ENCODE results near the gene YPEL1.
"Not testable (repeated sequence)": the region's sequence is repeated elsewhere in the genome, so short reads cannot be mapped to it uniquely, and the experiment has no call there.

Gene YPEL1

DNA sequence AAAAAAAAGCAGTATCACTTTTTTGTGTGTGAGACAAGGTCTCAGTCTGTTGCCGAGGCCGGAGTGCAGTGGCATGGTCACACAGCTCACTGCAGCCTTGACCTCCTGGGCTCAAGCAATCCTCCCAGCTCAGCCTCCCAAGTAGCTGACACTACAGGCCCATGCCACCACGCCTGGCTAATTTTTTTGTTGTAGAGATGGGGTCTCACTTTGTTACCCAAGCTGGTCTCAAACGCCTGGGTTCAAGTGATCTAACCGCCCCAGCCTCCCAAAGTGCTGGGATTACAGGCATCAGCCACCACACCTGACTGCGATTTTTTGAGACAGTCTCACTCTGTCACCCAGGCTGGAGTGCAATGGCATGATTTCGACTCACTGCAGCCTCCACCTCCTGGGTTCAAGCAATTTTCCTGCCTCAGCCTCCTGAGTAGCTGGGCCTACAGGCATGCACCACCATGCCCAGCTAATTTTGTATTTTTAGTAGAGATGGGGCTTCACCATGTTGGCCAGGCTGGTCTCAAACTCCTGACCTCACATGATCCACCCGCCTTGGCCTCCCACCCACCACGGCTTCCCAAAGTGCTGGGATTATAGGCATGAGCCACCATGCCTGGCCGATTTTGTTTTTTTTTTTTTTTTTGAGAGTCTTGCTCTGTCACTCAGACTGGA is 15.3 kb downstream of the YPEL1 start:
- not testable (repeated sequence) for DNase-seq

DNA sequence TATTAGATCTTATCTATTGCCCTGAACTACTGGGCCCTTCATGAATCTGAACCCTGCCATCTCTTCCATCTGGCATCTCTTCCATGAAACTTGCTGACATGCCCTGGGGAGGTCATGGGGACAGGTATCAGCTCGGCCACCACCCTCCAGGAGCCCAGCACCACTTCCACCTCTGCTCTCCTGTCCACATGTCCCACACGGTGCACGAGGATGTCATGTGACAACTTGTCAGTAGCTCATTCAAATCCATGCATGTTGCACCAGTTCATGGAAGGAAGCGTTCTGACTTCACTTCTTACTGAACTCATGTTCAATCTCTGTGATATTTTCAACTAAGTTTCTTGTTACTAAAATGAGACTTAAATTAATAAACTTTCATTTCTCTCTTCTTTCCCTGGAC is 16.6 kb downstream of the YPEL1 start:
- no peak for DNase-seq

DNA sequence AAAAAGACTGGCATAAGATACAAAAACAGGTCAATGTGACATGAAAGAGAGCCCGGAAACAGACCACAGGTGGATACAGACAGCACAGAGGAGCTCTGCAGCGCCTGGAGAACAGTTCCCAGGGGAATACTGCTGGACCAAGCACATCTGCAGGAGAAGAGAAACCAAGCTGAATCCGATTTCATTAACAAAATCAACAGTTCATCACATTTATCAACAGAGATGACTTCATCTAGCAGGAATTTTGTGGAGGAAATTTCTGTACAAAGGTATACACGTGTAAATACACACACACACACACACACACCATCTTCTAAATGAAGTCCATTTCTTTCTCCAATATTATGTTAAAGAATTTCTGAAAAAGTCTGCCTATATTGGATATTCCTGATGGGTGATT is 17.1 kb downstream of the YPEL1 start:
- DNase-seq: no peak

DNA sequence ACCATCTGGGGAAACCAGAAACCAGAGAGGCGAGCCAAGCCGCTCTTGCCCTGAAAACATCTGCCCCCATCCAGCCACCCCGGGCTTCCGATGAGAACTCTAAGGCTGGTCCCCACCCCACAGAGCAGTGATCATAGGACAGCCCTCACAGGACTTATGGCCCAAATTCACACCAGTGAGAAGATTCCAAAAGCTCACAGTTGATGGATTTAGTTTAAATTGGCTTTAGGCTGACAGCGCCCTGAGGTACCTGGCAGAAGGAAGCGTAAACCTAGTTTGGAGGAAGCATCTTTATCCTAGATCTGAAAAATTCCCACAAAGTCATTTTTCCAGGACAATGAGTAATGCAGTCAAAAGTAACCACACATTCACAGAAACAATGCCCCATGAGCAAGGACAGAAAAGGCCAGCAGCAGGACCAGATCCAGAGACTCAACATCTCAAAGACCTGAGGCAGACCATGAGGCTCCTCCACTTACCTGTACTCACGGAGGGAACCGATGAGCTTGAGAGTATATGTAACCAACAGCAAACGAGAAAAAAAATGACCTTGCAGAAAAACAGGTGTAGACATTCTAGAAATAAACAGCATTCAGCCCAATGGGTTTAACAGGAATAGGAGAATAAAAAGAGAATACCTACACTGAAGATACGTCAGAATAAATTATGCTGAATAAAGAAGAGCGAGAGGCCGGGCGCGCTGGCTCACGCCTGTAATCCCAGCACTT is 19.0 kb downstream of the YPEL1 start:
- DNase-seq: not testable (repeated sequence)

DNA sequence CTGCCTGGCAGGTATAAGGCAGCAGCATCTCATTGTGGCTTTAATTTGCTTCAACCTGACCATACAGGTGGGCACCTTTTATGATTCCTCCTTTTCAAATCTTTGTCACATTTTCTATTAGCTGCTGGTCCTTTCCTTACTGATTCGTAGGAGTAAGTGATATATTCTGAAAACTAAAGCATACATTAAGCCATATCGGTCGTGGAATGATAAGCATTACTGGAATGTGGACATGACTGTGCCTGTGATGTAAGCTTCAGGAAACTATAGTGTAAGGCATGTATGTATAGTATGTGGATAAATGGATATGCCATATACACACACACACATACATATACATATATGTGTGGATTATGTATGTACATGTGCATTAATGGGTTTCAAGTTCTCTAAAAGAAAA is 20.8 kb downstream of the YPEL1 start:
- no peak for DNase-seq

DNA sequence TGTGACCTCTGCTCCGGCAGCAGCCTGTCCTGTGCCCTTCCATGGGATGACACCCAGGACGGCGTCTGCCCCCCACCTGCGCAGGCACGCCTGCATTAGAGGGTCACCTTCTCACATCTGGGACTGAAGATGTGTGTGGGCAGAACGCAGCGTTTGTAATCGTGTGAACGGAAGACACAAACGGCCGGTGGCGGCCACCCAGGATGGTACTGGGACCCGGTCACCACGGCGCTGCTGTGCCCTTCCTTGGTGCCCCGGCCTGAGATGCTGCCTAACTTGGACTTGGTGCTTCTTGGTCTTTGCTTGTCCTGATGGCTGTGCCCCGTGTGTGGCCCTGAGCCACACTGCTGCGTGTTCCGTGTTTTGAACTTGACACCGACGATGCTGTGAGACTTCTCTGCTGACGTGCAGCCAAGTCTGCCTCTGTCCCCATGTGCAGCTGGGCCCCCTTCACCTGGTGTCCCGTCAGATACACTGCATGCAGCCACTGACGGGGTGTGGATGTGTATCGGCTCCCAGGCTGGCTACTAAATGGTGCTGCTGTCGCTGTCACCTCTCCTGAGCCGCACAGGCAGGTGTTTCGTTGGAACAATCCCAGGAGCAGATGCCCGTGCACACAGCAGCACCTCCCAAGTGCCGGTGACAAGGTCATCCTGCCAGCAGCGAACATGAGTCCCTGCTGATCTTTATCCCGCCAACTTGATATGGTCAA is 21.4 kb downstream of the YPEL1 start:
- no peak for DNase-seq

DNA sequence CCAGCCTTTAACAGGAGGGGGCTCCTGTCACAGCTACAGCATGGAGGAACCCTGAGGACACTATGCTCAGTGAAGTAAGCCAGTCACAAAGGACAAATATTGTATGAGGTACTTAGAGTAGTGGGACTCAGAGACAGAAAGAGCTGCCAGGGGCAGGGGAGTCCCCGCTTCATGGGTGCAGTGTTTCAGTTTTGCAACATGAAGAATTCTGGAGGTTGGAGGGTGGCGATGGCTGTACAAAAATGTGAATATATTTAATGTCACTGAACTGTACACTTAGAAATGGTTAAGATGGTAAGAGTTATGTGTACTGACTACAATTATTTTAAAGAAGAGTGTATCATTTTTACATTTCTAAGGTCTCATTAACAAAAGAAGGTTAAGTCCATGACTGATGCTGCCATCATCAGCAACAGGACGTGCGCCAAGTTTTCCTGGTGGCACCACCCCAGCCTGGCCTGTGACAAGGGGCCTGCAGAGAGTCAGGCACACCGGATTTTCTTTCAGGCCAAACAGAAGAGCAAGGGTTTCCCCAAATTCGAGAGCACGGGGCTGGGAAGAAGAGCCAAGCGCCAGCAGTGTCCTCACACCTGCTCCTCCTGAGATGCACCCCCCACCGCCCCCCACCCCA is 22.1 kb downstream of the YPEL1 start:
- DNase-seq: no peak

DNA sequence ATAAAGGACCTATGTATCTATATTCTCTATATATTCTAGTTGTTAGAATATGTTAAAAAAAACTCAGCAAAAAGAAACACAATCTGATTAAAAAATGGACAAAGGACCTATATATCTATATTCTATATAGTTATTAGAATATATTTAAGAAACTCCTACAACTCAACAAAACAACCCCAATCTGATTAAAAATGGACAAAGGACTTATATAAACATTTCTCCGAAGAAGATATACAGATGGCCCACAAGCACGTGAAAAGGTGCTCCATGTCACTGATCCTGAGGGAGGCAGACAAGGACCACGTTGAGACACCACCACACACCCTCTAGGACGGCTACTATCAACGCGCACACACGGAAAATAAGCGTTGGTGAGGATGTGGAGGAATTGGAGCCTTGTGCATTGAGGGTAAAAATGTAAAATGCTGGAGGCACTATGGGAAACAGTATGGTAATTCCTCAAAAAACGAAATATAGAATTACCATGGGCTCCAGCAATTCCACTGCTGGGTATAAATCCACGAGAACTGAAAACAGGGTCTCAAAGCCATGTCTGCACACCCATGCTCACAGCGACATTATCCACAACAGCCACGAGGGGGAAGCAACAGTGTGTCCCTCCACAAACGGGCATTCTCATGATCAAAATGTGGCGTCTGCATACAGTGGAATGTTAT is 22.7 kb downstream of the YPEL1 start:
- no peak for DNase-seq

DNA sequence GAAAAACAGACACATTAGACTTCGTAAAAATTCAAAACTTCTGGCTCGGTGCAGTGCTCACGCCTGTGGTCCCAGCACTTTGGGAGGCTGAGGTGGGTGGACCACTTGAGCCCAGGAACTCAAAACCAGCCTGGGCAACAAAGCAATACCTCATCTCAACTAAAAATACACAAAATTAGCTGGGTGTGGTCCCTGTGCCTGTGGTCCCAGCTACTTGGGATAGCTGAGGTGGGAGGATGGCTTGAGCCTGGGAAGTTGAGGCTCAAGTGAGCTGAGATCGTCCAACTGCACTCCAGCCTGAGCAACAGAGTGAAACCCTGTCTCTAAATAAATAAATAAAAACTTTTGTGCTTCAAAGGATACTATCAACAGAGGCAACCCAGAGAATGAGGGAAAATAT is 23.7 kb downstream of the YPEL1 start:
- DNase-seq: no peak

DNA sequence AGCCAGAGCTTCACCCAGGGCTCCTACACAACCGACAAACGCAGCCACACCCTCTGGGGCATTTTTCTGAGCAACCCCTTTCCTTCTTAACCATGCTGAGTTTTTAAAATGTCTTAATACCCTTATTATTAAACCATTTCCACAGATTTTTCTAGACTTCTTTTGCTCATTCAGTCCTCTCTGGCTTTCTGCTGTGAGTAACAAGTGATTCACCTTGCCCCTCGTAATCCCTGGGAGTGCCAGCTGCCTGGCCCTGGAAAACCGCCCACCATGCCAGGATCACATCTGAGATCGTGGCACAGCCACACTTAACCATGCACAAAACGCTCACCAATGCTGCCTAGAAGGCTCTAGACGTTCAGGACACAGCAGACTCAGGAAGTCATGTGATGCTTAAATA is 25.4 kb downstream of the YPEL1 start:
- DNase-seq: no peak

DNA sequence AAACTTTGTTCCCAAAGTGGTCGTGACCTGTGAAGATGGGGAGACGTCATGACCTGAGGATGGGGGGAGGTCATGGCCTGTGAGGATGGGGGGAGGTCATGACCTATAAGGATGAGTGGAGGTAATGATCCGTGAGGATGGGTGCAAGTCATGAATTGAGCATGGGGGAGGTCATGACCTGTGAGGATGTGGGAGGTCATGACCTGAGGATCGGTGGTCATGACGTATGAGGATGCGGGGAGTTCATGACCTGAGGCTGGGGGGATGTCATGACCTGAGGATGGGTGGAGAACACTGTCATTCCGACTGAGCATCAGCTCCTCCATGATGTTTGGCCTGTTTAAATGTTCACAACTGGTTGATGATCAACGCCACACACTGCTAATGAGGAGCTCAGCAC is 25.9 kb downstream of the YPEL1 start:
- DNase-seq: no peak

DNA sequence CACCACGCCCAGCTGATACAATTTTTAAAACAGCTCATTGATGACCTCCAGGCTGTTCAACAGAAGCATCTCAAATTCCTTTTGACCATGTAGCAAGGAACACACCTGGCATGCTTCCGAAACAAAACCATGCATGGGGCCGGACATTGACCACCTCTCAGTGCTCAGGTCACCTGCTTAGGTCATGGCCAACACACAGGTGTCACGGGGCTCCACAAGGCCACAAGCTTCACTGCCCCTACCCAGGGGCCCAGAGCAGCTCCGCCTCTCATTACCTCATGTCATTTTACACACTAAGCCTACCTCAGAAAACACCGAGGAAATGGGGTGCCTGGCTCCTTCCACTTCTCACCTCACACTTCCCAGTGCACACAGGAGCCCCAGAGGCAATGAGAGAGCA is 26.6 kb downstream of the YPEL1 start:
- no peak for DNase-seq

DNA sequence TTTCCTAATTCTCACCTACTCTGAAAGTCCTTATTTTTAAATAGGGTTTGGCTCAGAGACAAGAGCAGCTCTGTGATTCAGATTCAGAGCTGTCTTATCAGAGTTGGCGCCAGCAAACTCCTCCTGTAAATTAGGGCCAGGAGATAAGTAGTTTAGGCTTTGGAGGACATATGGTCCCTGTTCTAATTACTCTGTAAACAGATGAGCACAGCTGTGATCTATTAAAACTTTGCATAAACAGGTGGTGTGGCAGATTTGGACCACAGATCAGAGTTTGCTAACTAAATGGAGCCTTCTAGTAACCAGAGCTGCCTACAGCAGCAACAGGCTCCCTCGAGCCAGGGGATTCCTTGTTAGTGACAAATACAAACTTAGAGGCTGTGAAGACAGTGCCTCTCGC is 27.9 kb downstream of the YPEL1 start:
- DNase-seq: peak; percentile 73

DNA sequence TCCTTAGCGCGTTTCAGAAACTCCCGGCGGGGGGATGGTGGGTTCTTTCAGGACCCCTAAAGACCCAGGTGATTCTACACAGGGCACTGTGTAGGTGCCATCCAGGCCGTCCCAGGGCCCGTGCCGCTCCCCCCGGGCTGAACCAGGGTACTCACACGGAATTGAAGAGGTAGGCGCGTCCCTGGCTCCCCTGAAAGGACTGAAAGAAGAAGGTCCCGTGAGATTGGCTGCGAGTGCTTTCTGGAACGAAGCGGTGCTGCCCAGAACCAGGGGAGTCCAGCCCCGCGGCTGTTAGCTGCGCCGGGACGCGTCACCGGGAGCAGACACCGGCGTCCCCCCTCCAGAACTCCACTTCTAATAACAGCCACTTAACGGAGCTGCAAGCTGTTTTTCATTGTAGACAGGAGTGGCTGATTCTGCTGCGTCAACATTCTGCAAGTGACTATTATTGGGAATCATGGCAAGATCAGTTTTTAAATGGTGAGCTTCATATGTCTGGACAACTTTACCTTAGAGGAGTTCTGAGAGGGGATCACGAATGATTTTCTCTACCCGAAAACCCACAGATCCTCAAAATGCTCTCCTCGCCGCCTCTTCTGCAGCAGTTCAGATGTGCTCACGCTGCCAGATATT is 31.8 kb downstream of the YPEL1 start:
- no peak for DNase-seq

DNA sequence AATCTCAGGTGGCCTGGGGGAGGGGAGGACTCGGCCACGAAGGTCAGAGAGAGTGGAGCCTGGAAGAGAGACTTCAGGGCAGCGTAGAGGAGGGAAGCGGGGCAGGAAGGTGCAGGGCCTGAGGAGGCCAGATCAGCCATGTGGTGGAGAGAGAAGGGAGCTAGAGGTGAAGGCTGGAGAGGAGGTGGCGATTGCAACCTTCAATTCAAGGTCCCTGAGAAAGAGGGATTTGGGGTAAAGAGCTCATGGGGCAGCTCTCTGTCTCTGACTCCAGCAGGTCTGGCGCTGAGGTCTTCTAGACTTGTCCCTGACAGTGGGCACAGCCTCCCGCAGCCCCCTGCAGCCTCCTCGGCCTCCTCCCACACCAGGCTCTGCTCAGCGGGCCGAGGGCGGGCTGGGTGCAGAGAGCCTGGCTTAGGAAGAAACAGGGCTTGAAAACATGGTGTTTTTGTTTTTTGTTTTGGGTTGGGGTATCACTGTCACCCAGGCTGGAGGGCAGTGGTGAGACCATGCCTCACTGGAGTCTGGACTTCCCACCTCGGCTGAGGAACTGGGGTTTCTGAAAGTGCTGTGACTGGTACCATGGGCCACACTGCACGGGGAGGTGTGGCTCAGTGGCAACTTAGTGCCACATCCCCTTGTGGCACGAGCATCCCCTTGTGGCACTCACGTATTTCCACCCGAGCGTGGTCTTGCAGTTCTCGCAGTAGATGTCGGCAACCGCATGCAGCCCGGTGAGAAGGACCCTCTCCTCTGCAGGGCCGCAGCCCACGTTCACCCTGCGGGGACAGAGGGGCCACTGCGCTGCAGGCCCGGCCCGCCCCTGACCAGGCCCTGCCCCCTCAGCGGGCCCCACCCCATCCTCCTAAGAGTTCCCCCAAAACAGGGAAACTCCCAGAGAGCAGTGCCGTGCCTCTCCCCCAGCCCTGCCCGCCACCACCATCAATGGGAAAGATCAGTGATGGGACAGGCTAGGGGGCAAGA is 32.6 kb downstream of the YPEL1 start:
- no peak for DNase-seq

DNA sequence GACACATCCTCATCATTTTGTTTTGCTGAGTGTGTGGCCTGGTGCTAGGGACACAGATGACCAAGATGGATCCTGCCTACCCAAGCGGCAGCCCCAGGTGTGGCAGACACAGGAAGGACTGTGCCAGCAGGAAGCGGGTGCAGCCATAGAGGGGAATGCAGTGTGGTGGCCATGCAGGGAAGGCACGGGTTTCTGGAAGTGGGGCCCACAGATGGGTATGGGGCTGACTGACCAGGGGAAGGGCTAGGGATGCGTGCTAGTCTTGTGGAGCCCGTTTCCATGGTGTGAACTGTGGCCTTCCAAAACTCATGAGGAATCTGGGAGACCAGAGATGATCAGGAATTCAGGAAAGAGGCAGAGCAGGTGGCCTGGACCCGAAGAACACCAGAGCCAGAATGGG is 33.5 kb downstream of the YPEL1 start:
- no peak for DNase-seq

DNA sequence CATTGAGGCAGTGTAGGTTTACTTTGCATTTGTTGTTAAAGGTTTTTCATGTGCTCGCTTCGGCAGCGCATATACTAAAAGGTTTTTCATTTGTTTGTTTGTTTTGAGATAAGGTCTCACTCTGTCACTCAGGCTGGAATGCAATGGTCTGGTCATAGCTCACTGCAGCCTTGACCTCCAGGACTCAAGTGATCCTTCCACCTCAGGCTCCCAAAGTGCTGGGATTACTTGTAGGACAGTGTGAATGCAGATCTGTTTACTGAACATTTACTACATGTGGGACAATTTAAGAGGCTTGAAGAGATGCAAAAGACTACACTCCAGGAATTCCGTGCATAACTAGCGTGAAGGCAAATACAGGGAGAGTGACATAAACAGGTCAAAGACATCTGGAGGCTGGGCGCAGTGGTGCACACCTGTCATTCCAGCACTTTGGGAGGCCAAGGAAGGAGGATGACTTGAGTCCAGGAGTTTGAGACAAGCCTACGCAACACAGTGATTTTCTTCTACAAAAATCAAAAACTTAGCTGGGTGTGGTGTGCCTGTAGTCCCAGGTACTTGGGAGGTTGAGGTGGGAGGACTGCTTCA is 34.1 kb downstream of the YPEL1 start:
- no peak for DNase-seq

DNA sequence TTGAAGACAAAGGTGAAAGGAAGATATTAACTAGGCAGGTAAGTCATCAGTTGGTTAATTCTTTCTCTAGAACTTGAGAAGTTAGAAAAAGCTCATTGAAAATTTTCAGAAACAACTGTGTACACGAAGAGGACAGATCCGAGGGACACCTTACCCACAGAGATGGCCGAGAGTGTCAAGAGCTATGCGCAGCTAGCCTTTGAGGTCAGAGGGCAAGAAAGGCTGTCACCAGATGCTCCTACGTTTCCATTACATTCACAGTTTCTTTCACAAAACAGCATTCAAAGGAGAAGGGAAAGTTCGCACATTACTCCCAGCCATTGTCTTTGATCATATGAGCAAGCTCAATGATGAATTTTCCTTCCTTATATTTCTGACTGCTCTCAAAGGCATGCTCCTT is 34.8 kb downstream of the YPEL1 start:
- no peak for DNase-seq

DNA sequence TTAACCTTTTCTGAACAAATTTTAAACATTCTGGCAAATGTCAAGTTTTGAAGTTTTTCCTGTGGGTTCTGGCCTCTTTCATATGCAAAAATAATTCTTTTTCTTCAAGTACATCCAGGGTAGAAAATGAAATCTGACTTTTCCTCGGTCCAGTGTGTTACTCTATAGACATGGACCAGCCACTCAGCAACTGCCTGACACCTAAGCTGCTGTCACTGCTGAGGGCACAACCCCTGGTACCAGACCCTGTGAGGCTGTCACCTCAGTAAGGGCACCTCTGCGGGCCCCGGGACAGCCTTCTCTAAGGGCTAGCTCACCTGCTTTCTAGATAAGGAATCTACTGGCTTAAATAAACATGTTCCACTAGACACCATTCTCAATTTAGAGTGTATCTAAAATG is 36.0 kb downstream of the YPEL1 start:
- no peak for DNase-seq

DNA sequence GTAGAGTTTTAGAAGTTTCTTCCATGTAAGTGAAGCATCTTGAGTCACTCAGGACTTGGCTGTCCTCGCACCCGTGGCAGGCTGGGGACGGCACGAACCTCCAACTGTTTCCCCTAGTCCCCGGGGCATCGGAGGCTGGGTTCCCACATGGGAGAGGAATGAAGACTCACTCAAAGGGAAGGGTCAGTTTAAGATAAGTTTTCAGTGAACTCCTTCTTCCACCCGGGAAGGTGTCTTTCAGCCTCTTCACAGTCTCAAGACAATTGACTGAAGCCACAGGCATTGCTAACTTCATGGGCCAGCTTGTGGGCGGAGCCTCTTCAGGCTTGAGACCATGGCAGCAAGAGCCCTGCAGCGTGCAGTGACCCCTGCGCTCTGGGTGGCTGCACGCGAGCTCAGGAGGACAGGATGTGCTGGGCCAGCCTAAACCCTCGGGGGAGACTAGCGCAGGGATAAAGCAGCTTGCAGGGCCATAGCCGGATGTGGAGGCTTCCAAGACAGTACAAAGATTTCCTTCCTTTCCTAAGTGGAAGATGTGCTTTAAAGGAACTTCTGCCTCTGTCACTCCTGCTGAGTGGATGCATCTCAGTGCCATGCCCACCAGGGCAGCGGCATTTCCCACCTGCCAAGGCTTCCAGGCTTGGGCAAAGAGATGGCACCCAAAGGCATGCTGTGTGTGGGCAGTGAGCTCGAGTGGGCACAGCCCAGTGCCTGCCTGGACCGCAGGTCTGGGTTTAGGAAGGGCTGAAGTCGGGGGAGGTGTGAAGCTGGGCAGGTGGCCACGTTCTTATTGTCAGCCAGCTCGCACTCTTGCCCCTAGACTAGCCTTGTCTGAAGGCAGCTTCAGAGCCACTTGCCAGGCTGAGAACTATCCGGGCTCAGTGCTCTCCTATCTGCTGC is 36.9 kb downstream of the YPEL1 start:
- no peak for DNase-seq

All from NCI-H1105 treated with DMSO at 0.1 percent for 48 hours (cell line).